ENCODE measurements around the gene PCDH19.
A peak's percentile ranks its signal among the peaks of the same experiment; 100 is the strongest.

The PCDH19 gene

GRCh38 chrX:100435726-100436125 lies 25.7 kb upstream of the PCDH19 start:
- DNase-seq (ENCODE audit: insufficient read length, low spot score) = no peak
- no peak for FAIRE-seq
- no peak for TF ChIP-seq CTCF (IDR thresholded peaks at IDR 0.05; ENCODE audit: insufficient read depth, missing control alignments)

DNA sequence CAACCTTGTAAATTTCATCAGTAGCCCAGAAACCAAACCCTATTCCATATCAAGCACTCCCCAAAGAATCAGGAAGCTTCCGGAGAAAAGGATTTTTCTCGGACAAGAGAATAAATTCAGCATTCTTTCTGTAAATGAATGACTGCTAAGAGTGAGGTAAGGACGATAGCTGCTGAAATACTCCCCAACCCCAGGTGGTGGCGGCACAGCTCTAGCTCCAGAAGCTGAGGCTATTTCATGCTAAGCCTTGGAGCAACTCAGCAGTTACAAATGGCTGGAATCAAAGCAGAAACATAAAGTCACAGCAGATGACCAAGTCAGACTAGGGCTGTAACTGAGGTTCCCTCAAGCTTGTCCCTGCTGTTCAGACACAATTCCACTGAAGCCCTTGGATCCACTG lies 13.9 kb upstream of the PCDH19 start:
- TF ChIP-seq CTCF (IDR thresholded peaks at IDR 0.05; ENCODE audit: insufficient read depth, missing control alignments) = peak; percentile 20
- DNase-seq (ENCODE audit: insufficient read length, low spot score) = no peak
- FAIRE-seq = no peak

DNA sequence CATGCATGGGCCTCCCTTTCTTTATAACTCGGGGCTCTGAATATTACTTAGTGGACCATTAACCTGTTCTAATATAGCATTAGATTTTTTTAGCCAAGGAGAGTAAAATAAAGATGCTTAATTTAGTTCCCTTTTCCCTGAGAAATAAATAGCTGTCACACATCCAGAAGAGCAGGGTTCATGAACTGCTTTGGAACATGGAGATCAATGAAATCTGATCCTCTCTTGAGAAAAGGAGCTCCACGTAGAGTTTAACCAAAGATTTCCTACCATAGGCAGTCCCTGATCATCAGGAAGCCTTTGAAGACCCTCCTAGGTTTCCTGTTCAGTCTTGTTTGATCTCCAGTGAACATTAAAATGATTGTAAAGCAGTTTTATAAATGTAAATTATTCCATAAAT lies 8.5 kb upstream of the PCDH19 start:
- TF ChIP-seq CTCF (IDR thresholded peaks at IDR 0.05; ENCODE audit: insufficient read depth, missing control alignments) = no peak
- no peak for DNase-seq (ENCODE audit: insufficient read length, low spot score)
- FAIRE-seq = no peak

- FAIRE-seq (no peak), DNase-seq (ENCODE audit: insufficient read length, low spot score) (no peak)
- TF ChIP-seq CTCF (IDR thresholded peaks at IDR 0.05; ENCODE audit: insufficient read depth, missing control alignments) = no peak
Observed at GRCh38 chrX:100417681-100418080, 7.6 kb upstream of the PCDH19 start.

- FAIRE-seq = no peak
- peak; percentile 47 for TF ChIP-seq CTCF (IDR thresholded peaks at IDR 0.05; ENCODE audit: insufficient read depth, missing control alignments)
- DNase-seq (ENCODE audit: insufficient read length, low spot score) = no peak
Observed at GRCh38 chrX:100413229-100413628, 3.2 kb upstream of the PCDH19 start.

DNA sequence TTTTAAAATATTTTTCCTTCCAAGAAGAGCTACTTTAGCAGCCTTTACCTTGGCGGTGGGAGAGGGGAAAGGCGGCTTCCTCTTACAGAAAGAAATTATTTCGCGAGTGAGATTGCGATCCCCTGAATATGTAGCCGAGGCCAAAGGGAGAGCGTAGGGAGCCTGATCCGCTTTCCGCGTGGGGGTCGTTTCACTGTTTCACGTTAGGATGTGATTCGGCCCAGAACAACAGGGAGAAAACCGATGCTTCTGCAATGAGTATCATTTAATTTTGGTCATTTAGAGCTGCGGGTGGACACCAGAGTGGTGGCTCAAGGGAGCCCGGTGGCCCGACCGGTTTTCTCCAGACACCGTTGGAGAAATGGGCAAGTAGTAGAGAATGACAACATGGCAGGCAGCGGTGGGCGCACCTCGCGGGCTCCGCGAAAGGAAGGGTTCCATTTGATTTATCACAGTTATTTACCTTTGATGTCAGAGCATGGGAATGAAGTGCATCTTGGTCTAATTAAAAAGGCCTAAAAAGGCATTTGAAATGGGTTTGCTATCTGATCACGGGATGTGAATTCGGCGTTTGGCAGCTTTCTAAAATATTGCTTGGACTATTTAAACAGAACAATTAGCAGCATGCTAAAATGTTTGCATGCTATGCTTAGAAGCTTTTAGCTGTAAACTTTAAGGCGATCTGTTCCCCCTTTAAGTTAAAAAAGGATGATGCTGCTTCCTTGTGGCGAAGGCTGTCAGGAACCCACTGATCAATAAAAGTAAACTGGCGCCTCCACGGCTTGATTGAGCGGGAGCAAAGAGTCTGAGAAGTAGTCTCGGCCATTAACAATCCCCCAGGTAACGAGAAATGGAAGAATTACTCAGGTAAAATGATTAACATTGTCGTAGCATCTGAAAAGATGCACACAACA lies 2.0 kb upstream of the PCDH19 start:
- FAIRE-seq = no peak
- TF ChIP-seq CTCF (IDR thresholded peaks at IDR 0.05; ENCODE audit: insufficient read depth, missing control alignments) = no peak
- DNase-seq (ENCODE audit: insufficient read length, low spot score) = no peak
